Natural killer cell (primary cell): Measurements from ENCODE around the gene RSRC1. TPM values are rescaled to one million over a fixed set of nuclear protein-coding genes. Genes with fewer than 3 reads are reported as not detected.

Experiments used
- ATAC-seq, 3 donors: fragments of 150-1000 bp in 2 of 3; fragments of 200-7000 bp in 1 of 3; cut with Tn5 transposase; 1 replicate in 1 of 3; 2 replicates in 2 of 3; pipeline ENCODE4 v1.10.0; 2021; ENCODE audit warnings: mild to moderate bottlenecking in 2 of 3, moderate library complexity in 2 of 3
- DNase-seq, 2 donors: peaks; one replicate each; pipeline versions ENCODE4 v3.0.0 to v3.0.0-alpha.2; 2013 to 2021; ENCODE audit warnings: mixed read lengths in 1 of 2
- H3K27ac ChIP-seq: one replicate; pipeline ENCODE4 v1.5.1; 2013; ENCODE audit warnings: mild to moderate bottlenecking, low read length
- H3K27me3 ChIP-seq: one replicate; pipeline ENCODE4 v1.6.1; 2013; ENCODE audit warnings: low read length; ENCODE audit not compliant: control insufficient read depth, insufficient read depth
- H3K36me3 ChIP-seq: one replicate; pipeline ENCODE4 v1.6.1; 2013; ENCODE audit warnings: low read length; ENCODE audit not compliant: control insufficient read depth, insufficient read depth
- H3K4me1 ChIP-seq: one replicate; pipeline ENCODE4 v1.6.1; 2013; ENCODE audit warnings: low read length; ENCODE audit not compliant: control insufficient read depth, insufficient read depth
- H3K4me3 ChIP-seq: one replicate; pipeline ENCODE4 v1.5.1; 2013; ENCODE audit warnings: low read length
- H3K9me3 ChIP-seq: one replicate; pipeline ENCODE4 v1.6.1; 2013; ENCODE audit warnings: low read length; ENCODE audit not compliant: control insufficient read depth, insufficient read depth
- H3K27ac Mint-ChIP-seq, 2 donors: one replicate each; pipeline ENCODE4 v1.8.0; 2022; ENCODE audit warnings: mild to moderate bottlenecking in 2 of 2, mixed read lengths in 2 of 2, moderate library complexity in 1 of 2
- H3K27me3 Mint-ChIP-seq, 2 donors: one replicate each; pipeline ENCODE4 v1.8.0; 2022; ENCODE audit warnings: low read depth in 2 of 2, mixed read lengths in 2 of 2
- H3K36me3 Mint-ChIP-seq: one replicate; pipeline ENCODE4 v1.8.0; 2022; ENCODE audit warnings: mixed read lengths
- H3K4me1 Mint-ChIP-seq, 2 donors: one replicate each; pipeline ENCODE4 v1.8.0; 2022; ENCODE audit warnings: mixed read lengths in 2 of 2
- H3K4me3 Mint-ChIP-seq: one replicate; pipeline ENCODE4 v1.8.0; 2022; ENCODE audit warnings: mild to moderate bottlenecking, moderate library complexity, mixed read lengths
- H3K9me3 Mint-ChIP-seq, 2 donors: one replicate each; pipeline ENCODE4 v1.8.0; 2022; ENCODE audit warnings: mixed read lengths in 2 of 2
- WGBS: methylation state at CpG from one replicate; pipeline ENCODE4 v1.1.7; 2013; ENCODE audit warnings: missing lambda C conversion rate; ENCODE audit not compliant: insufficient coverage; 5-methylcytosine and 5-hydroxymethylcytosine counted together
- intact Hi-C: fragments of 100-400 bp; cut with micrococcal nuclease; formaldehyde crosslinking; loops from one replicate; pipeline ENCODE4 v1.14.2; 2022
- total RNA-seq, 4 donors: library from RNA; stranded (reverse); fragments of 120-200 nt in 1 of 4; gene quantifications; one replicate each; pipeline versions ENCODE4 v1.2.3 to v1.2.4, GENCODE V29; 2013 to 2022
- TF ChIP-seq, protein P1 (sequence below): fragments of 200-600 bp; IDR thresholded peaks from one replicate; pipeline ENCODE4 v1.8.0; 2022; ENCODE audit warnings: antibody characterized with exemption

RSRC1 gene
- total RNA-seq, 3 donors from 2014 or later (not counting 1 experiment from before 2014, with no cell fraction given) = 37.3 to 41.1 (median 37.6) TPM

DNA sequence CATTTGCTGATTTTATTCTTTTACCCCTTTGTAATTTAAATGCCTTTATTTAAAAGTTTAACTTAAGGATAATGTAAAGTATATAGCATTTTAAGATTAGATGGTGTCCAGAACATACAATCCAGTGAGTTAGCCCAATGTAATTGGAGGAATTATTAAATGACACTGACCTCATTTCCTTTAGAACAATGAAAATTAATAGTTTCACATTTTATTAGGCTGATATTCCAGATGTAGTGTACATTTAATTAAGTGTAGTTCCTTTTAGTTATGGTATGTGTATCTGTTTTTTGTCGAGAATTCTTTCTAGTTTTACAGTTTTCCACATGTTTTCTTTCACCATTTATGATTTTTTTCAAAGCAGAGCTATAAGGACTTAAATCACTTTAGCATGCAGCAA, 75.8 kb downstream of the RSRC1 start:
- Mint-ChIP-seq H3K4me1 (peaks cover 0 to 7% of the 10 kb centered on the region in 2 donors), H3K27me3 (no peaks in the 10 kb centered on the region), H3K27ac (no peak overlapping the region), H3K4me3 (no peak overlapping the region), H3K9me3 (no peaks in the 10 kb centered on the region), H3K36me3 (no peaks in the 10 kb centered on the region)
- Histone ChIP-seq H3K27ac (no peak overlapping the region), H3K4me1 (no peaks in the 10 kb centered on the region), H3K4me3 (no peak overlapping the region), H3K9me3 (no peaks in the 10 kb centered on the region), H3K36me3 (no peaks in the 10 kb centered on the region), H3K27me3 (no peaks in the 10 kb centered on the region)
- WGBS = no CpG with 5 or more reads among the region's 1 CpG
- intact Hi-C loops = no loop called here
- ATAC-seq (no peak), DNase-seq (no peak)
- TF ChIP-seq, protein P1, sequence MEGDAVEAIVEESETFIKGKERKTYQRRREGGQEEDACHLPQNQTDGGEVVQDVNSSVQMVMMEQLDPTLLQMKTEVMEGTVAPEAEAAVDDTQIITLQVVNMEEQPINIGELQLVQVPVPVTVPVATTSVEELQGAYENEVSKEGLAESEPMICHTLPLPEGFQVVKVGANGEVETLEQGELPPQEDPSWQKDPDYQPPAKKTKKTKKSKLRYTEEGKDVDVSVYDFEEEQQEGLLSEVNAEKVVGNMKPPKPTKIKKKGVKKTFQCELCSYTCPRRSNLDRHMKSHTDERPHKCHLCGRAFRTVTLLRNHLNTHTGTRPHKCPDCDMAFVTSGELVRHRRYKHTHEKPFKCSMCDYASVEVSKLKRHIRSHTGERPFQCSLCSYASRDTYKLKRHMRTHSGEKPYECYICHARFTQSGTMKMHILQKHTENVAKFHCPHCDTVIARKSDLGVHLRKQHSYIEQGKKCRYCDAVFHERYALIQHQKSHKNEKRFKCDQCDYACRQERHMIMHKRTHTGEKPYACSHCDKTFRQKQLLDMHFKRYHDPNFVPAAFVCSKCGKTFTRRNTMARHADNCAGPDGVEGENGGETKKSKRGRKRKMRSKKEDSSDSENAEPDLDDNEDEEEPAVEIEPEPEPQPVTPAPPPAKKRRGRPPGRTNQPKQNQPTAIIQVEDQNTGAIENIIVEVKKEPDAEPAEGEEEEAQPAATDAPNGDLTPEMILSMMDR = no peak

GRCh38 chr3:158200955-158201354, 91.1 kb downstream of the RSRC1 start:
- Mint-ChIP-seq H3K36me3 (peaks cover 29% of the 10 kb centered on the region), H3K4me3 (no peak overlapping the region), H3K9me3 (peaks cover 15 to 32% of the 10 kb centered on the region in 2 donors), H3K27me3 (no peaks in the 10 kb centered on the region), H3K27ac (no peak overlapping the region), H3K4me1 (no peaks in the 10 kb centered on the region)
- no peaks in the 10 kb centered on the region for H3K4me1 ChIP-seq
- ATAC-seq (no peak), DNase-seq (no peak)
- TF ChIP-seq, protein P1 = no peak
- H3K4me3 ChIP-seq = no peak overlapping the region
- H3K27ac ChIP-seq = no peak overlapping the region
- no peaks in the 10 kb centered on the region for H3K36me3 ChIP-seq
- intact Hi-C loops = no loop called here
- peaks cover 13% of the 10 kb centered on the region for H3K9me3 ChIP-seq
- no peaks in the 10 kb centered on the region for H3K27me3 ChIP-seq

- Histone ChIP-seq H3K36me3 (no peaks in the 10 kb centered on the region), H3K9me3 (peaks cover 6% of the 10 kb centered on the region), H3K27ac (no peak overlapping the region), H3K4me3 (no peak overlapping the region), H3K4me1 (no peaks in the 10 kb centered on the region), H3K27me3 (no peaks in the 10 kb centered on the region)
- ATAC-seq = no peak
- Mint-ChIP-seq H3K27me3 (no peaks in the 10 kb centered on the region), H3K36me3 (peaks cover 14% of the 10 kb centered on the region), H3K9me3 (peaks cover 6 to 15% of the 10 kb centered on the region in 2 donors), H3K4me3 (no peak overlapping the region), H3K4me1 (no peaks in the 10 kb centered on the region), H3K27ac (no peak overlapping the region)
- DNase-seq = no peak
- TF ChIP-seq, protein P1 = no peak
- intact Hi-C loops = no loop called here
- 74% methylated on average over 2 of the region's 2 CpGs for WGBS
Observed at GRCh38 chr3:158205324-158205723, 95.4 kb downstream of the RSRC1 start.

DNA sequence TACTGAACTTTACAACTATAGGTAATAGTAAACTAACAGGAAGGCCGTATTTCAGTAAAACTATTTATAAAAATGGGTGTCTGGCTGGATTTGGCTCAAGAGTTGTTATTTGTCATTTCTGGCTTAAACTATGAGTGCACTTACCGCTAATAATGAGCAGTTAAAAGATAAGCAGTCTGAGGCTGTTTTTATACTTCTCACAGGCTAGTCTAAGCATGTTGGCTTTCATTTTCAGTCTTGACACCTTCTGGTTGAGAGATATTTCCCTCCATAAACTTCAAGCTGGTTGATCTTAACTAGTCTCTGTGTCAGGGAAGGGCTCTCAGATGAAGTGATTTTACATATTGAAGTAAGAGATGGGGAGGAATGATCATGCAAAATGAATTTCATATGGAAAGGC, 96.1 kb downstream of the RSRC1 start:
- Mint-ChIP-seq H3K27me3 (no peaks in the 10 kb centered on the region), H3K9me3 (peaks cover 3 to 10% of the 10 kb centered on the region in 2 donors), H3K4me3 (no peak overlapping the region), H3K27ac (no peak overlapping the region), H3K36me3 (peaks cover 8% of the 10 kb centered on the region), H3K4me1 (no peaks in the 10 kb centered on the region)
- intact Hi-C loops = no loop called here
- TF ChIP-seq, protein P1 = no peak
- H3K9me3 ChIP-seq = peaks cover 6% of the 10 kb centered on the region
- H3K4me3 ChIP-seq = no peak overlapping the region
- H3K36me3 ChIP-seq = no peaks in the 10 kb centered on the region
- no peak overlapping the region for H3K27ac ChIP-seq
- no peaks in the 10 kb centered on the region for H3K27me3 ChIP-seq
- ATAC-seq (no peak), DNase-seq (no peak)
- WGBS = 89% methylated on average over 2 of the region's 2 CpGs
- no peaks in the 10 kb centered on the region for H3K4me1 ChIP-seq
